HEK293 (cell line): ENCODE measurements around the gene HOATZ.

Source experiments
- CTCF ChIA-PET: fragments of 350-600 bp; formaldehyde crosslinking; extraction: SDS; loops from one replicate; lab custom pipeline; 2021; ENCODE audit warnings: antibody characterized with exemption; lab: Yijun Ruan, JAX
- POLR2A ChIA-PET: fragments of 300-600 bp; formaldehyde crosslinking; extraction: SDS; loops from one replicate; lab custom pipeline; 2020; ENCODE audit warnings: antibody characterized with exemption, inconsistent platforms; lab: Yijun Ruan, JAX
- H3K27ac ChIP-seq: fragments of 200-500 bp; sonication (Bioruptor generic); 2 replicates; pipeline ENCODE4 v1.5.1; 2014; ENCODE audit warnings: low read depth, low read length, control low read depth, inconsistent platforms; ENCODE audit errors: extremely low read depth
- H3K36me3 ChIP-seq, 2 experiments: fragments of 200-500 bp in 1 of 2; sonication (Bioruptor generic) in 1 of 2; 1 replicate in 1 of 2; 2 replicates in 1 of 2; pipeline ENCODE4 v1.5.1; 2014 to 2017; ENCODE audit warnings: inconsistent platforms in 2 of 2, low read length in 2 of 2; ENCODE audit not compliant: control insufficient read depth in 2 of 2, insufficient read depth in 1 of 2
- H3K4me1 ChIP-seq: fragments of 200-500 bp; sonication (Bioruptor generic); 2 replicates; pipeline ENCODE4 v1.5.1; 2014; ENCODE audit warnings: mild to moderate bottlenecking, low read length, inconsistent platforms; ENCODE audit not compliant: control insufficient read depth, insufficient read depth
- H3K4me3 ChIP-seq: 2 replicates; pipeline ENCODE4 v1.5.1; 2011; ENCODE audit warnings: low read depth, mild to moderate bottlenecking, control low read depth, low read length, moderate library complexity
- H3K9me3 ChIP-seq: fragments of 200-500 bp; sonication (Bioruptor generic); 2 replicates; pipeline ENCODE4 v1.5.1; 2014; ENCODE audit warnings: low read depth, low read length, inconsistent platforms; ENCODE audit not compliant: control insufficient read depth, insufficient read depth
- FEZF1 ChIP-seq: fragments of 450-650 bp; formaldehyde crosslinking; IDR thresholded peaks from 2 replicates; pipeline ENCODE4 v1.5.1; 2016; ENCODE audit warnings: missing biosample characterization, missing genetic modification characterization
- KLF10 ChIP-seq: fragments of 450-650 bp; IDR thresholded peaks from 2 replicates; pipeline ENCODE4 v1.5.1; 2018; ENCODE audit warnings: missing biosample characterization, mild to moderate bottlenecking, missing genetic modification characterization
- PRDM10 ChIP-seq: fragments of 450-650 bp; formaldehyde crosslinking; IDR thresholded peaks from 2 replicates; pipeline ENCODE4 v1.5.1; 2016; ENCODE audit warnings: missing biosample characterization, missing genetic modification characterization
- SP3 ChIP-seq: fragments of 450-650 bp; formaldehyde crosslinking; IDR thresholded peaks from 2 replicates; pipeline ENCODE4 v1.5.1; 2016; ENCODE audit warnings: missing biosample characterization, missing genetic modification characterization
- ZBTB20 ChIP-seq: fragments of 450-650 bp; formaldehyde crosslinking; IDR thresholded peaks from 2 replicates; pipeline ENCODE4 v1.5.1; 2016; ENCODE audit warnings: missing biosample characterization, missing genetic modification characterization
- ZBTB49 ChIP-seq: fragments of 450-650 bp; formaldehyde crosslinking; IDR thresholded peaks from 2 replicates; pipeline ENCODE4 v1.5.1; 2016; ENCODE audit warnings: missing biosample characterization, missing genetic modification characterization, low read depth
- ZNF248 ChIP-seq: fragments of 450-650 bp; formaldehyde crosslinking; IDR thresholded peaks from 2 replicates; pipeline ENCODE4 v1.5.1; 2017; ENCODE audit warnings: missing biosample characterization, missing genetic modification characterization
- ZNF341 ChIP-seq: fragments of 450-650 bp; formaldehyde crosslinking; IDR thresholded peaks from 2 replicates; pipeline ENCODE4; 2016; ENCODE audit warnings: low read depth, missing biosample characterization, missing genetic modification characterization
- ZNF404 ChIP-seq: fragments of 450-650 bp; formaldehyde crosslinking; IDR thresholded peaks from 2 replicates; pipeline ENCODE4 v1.5.1; 2017; ENCODE audit warnings: missing biosample characterization, missing genetic modification characterization
- ZNF48 ChIP-seq: fragments of 450-650 bp; formaldehyde crosslinking; IDR thresholded peaks from 2 replicates; pipeline ENCODE4 v1.5.1; 2016; ENCODE audit warnings: missing biosample characterization, missing genetic modification characterization
- ZNF521 ChIP-seq: fragments of 450-650 bp; formaldehyde crosslinking; IDR thresholded peaks from 2 replicates; pipeline ENCODE4 v1.5.1; 2017; ENCODE audit warnings: missing biosample characterization, mild to moderate bottlenecking, missing genetic modification characterization
- ZNF530 ChIP-seq: fragments of 450-650 bp; formaldehyde crosslinking; IDR thresholded peaks from 2 replicates; pipeline ENCODE4 v1.5.1; 2016; ENCODE audit warnings: low read depth, missing biosample characterization, missing genetic modification characterization
- ZNF629 ChIP-seq: fragments of 450-650 bp; formaldehyde crosslinking; IDR thresholded peaks from 2 replicates; pipeline ENCODE4 v1.5.1; 2017; ENCODE audit warnings: missing biosample characterization, missing genetic modification characterization
- ZNF639 ChIP-seq: fragments of 450-650 bp; formaldehyde crosslinking; IDR thresholded peaks from 2 replicates; pipeline ENCODE4 v1.5.1; 2016; ENCODE audit warnings: missing biosample characterization, missing genetic modification characterization
- ZSCAN30 ChIP-seq: fragments of 450-650 bp; IDR thresholded peaks from 2 replicates; pipeline ENCODE4 v1.5.1; 2018; ENCODE audit warnings: missing biosample characterization, mild to moderate bottlenecking, missing genetic modification characterization, moderate library complexity
- ZXDB ChIP-seq: fragments of 450-650 bp; formaldehyde crosslinking; IDR thresholded peaks from 2 replicates; pipeline ENCODE4 v1.5.1; 2016; ENCODE audit warnings: missing biosample characterization, missing genetic modification characterization

Gene HOATZ

GRCh38 chr11:111514216-111515031 lies at the start of gene HOATZ:
TSS of gene HOATZ (plus strand) at chr11:111514778. CDS start at chr11:111514785, 7 bp downstream.
- ChIA-PET POLR2A (no interaction called here), CTCF (interaction anchor here (1.1 kb wide), 1 partner anchor 38 kb away, joined by 3 read pairs; no protein-coding TSS in a partner anchor)
- TF ChIP-seq ZNF521 (tag by site-specific recombination) (no peak), ZNF341 (tag by site-specific recombination) (no peak), SP3 (tag by site-specific recombination) (0 out of 2 replicates have a peak, but pooled peaks have one; percentile 17), ZNF404 (no peak), PRDM10 (tag by site-specific recombination) (peak; percentile 87), FEZF1 (tag by site-specific recombination) (no peak)
- Histone ChIP-seq H3K4me1 (no peaks in the 10 kb centered on the region), H3K9me3 (no peaks in the 10 kb centered on the region), H3K36me3 (no peaks in the 10 kb centered on the region), H3K27ac (no peak within 1 kb of the TSS), H3K4me3 (no peak within 1 kb of the TSS)

- H3K36me3 ChIP-seq, result no peaks in the 10 kb centered on the region
- H3K27ac ChIP-seq, result no peak overlapping the region
- POLR2A ChIA-PET, result interaction anchor here (0.6 kb wide), 1 partner anchor 23 kb away, joined by 3 read pairs; no protein-coding TSS in a partner anchor
Measured at GRCh38 chr11:111465400-111465799, 49.2 kb upstream of the HOATZ start.

GRCh38 chr11:111466615-111467014 lies 48.0 kb upstream of the HOATZ start:
- TF ChIP-seq ZBTB20 (tag by site-specific recombination) (no peak), KLF10 (tag by site-specific recombination) (no peak), ZNF248 (tag by site-specific recombination) (no peak), ZNF530 (no peak), ZNF48 (no peak), ZXDB (tag by site-specific recombination) (no peak), ZNF639 (tag by site-specific recombination) (no peak), ZBTB49 (tag by site-specific recombination) (no peak)
- ChIA-PET CTCF (no interaction called here), POLR2A (no interaction called here)
- Histone ChIP-seq H3K27ac (no peak overlapping the region), H3K36me3 (no peaks in the 10 kb centered on the region), H3K4me3 (no peak overlapping the region), H3K4me1 (no peaks in the 10 kb centered on the region), H3K9me3 (no peaks in the 10 kb centered on the region)

More at GRCh38 chr11:111465400-111465799, 49.2 kb upstream of the HOATZ start:
- H3K4me1 ChIP-seq, result no peaks in the 10 kb centered on the region
- no peak overlapping the region for H3K4me3 ChIP-seq
- CTCF ChIA-PET, result interaction anchor here (1.1 kb wide), 1 partner anchor 12 kb away, joined by 7 read pairs; no protein-coding TSS in a partner anchor
- H3K9me3 ChIP-seq, result no peaks in the 10 kb centered on the region
- no peak for TF ChIP-seq ZSCAN30 (tag by site-specific recombination)
- no peak for TF ChIP-seq ZNF629
